RWPE2 (cell line): ENCODE results near the gene BTBD17.
A peak's percentile ranks its signal among the peaks of the same experiment; 100 is the strongest.

Experiments used
- ATAC-seq: fragments of 200-7000 bp; cut with Tn5 transposase; 3 replicates; pipeline ENCODE4 v1.9.1; 2021; ENCODE audit warnings: low read depth
- DNase-seq: peaks from one replicate; pipeline ENCODE4 v3.0.0-alpha.2; 2020; ENCODE audit warnings: low spot score
- H3K27ac ChIP-seq: fragments of 450-650 bp; 2 replicates; pipeline ENCODE4 v1.5.1; 2017; ENCODE audit warnings: mild to moderate bottlenecking; ENCODE audit not compliant: poor library complexity, severe bottlenecking
- H3K27me3 ChIP-seq: fragments of 250-450 bp; sonication (Bioruptor Pico); 2 replicates; pipeline ENCODE4 v1.5.1; 2021; ENCODE audit warnings: mild to moderate bottlenecking, moderate library complexity; ENCODE audit not compliant: insufficient read depth, poor library complexity, severe bottlenecking
- H3K36me3 ChIP-seq: fragments of 250-450 bp; sonication (Bioruptor Pico); 2 replicates; pipeline ENCODE4 v1.5.1; 2020; ENCODE audit warnings: low read depth, mild to moderate bottlenecking, moderate library complexity
- H3K4me1 ChIP-seq: fragments of 250-450 bp; sonication (Bioruptor Pico); 2 replicates; pipeline ENCODE4 v1.5.1; 2021; ENCODE audit warnings: mild to moderate bottlenecking, moderate library complexity; ENCODE audit not compliant: insufficient read depth, poor library complexity, severe bottlenecking
- H3K4me3 ChIP-seq: fragments of 250-450 bp; sonication (Bioruptor Pico); 2 replicates; pipeline ENCODE4 v1.5.1; 2021; ENCODE audit warnings: mild to moderate bottlenecking, moderate library complexity; ENCODE audit not compliant: severe bottlenecking
- H3K9me3 ChIP-seq: fragments of 250-450 bp; sonication (Bioruptor Pico); 2 replicates; pipeline ENCODE4 v1.5.1; 2021; ENCODE audit warnings: mild to moderate bottlenecking, moderate library complexity; ENCODE audit not compliant: severe bottlenecking
- TF ChIP-seq, protein P1 (sequence below): fragments of 450-650 bp; IDR thresholded peaks from one replicate; pipeline ENCODE4 v1.5.1; 2017; ENCODE audit warnings: mild to moderate bottlenecking, moderate library complexity; ENCODE audit not compliant: poor library complexity, severe bottlenecking

The BTBD17 gene

GRCh38 chr17:74380959-74381808 is 19.5 kb upstream of the BTBD17 start:
- TF ChIP-seq, protein P1, sequence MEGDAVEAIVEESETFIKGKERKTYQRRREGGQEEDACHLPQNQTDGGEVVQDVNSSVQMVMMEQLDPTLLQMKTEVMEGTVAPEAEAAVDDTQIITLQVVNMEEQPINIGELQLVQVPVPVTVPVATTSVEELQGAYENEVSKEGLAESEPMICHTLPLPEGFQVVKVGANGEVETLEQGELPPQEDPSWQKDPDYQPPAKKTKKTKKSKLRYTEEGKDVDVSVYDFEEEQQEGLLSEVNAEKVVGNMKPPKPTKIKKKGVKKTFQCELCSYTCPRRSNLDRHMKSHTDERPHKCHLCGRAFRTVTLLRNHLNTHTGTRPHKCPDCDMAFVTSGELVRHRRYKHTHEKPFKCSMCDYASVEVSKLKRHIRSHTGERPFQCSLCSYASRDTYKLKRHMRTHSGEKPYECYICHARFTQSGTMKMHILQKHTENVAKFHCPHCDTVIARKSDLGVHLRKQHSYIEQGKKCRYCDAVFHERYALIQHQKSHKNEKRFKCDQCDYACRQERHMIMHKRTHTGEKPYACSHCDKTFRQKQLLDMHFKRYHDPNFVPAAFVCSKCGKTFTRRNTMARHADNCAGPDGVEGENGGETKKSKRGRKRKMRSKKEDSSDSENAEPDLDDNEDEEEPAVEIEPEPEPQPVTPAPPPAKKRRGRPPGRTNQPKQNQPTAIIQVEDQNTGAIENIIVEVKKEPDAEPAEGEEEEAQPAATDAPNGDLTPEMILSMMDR = no peak
- H3K36me3 ChIP-seq = no peaks in the 10 kb centered on the region
- no peak for ATAC-seq
- H3K27ac ChIP-seq = no peak overlapping the region
- DNase-seq = no peak
- H3K4me3 ChIP-seq = no peak overlapping the region
- H3K27me3 ChIP-seq = peaks cover 4% of the 10 kb centered on the region
- no peaks in the 10 kb centered on the region for H3K9me3 ChIP-seq
- peaks cover 12% of the 10 kb centered on the region for H3K4me1 ChIP-seq

- Histone ChIP-seq H3K4me3 (no peak overlapping the region), H3K4me1 (peaks cover 12% of the 10 kb centered on the region), H3K36me3 (no peaks in the 10 kb centered on the region), H3K27ac (no peak overlapping the region), H3K9me3 (no peaks in the 10 kb centered on the region), H3K27me3 (peaks cover 4% of the 10 kb centered on the region)
- TF ChIP-seq, protein P1 = no peak
- ATAC-seq (peak; percentile 78), DNase-seq (no peak)
Observed at GRCh38 chr17:74380086-74380958, 18.7 kb upstream of the BTBD17 start.

DNA sequence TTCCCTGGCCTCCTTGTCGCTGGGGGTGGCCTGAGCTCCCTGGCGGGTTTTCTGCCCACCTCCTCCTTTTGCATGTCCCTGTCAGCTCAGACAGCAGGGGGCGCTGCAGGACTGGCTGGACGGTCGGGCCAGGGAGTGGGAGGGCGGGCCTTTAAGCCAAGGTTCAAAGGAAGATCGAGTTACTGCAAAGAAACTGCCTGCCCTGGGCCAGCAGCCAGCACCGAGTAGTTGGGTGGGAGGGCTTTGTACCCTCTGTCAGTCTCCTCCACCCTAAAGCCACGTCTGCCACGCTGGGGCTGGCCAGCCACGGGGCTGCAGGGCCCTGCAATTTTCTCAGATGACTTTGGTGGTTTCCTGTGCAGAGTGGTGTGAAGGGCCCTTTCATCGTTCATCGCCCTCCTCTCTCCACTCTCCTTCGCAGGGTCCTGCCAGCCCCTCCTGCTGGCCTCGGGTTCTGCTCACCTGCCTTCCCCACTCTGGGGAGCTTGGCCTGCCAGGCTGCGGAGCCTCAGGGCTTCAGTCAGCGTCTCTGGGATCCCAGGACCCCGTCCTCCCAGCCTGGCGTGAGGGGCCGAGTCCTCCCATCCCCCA is 17.9 kb upstream of the BTBD17 start:
- ATAC-seq (peak; percentile 82), DNase-seq (no peak)
- TF ChIP-seq, protein P1 = peak; percentile 90
- Histone ChIP-seq H3K9me3 (no peaks in the 10 kb centered on the region), H3K4me1 (peaks cover 12% of the 10 kb centered on the region), H3K27ac (no peak overlapping the region), H3K36me3 (no peaks in the 10 kb centered on the region), H3K27me3 (peaks cover 4% of the 10 kb centered on the region), H3K4me3 (no peak overlapping the region)

GRCh38 chr17:74374858-74375257 is 13.2 kb upstream of the BTBD17 start:
- H3K9me3 ChIP-seq = no peaks in the 10 kb centered on the region
- TF ChIP-seq, protein P1 = no peak
- H3K4me1 ChIP-seq = peaks cover 5% of the 10 kb centered on the region
- no peak overlapping the region for H3K4me3 ChIP-seq
- no peaks in the 10 kb centered on the region for H3K36me3 ChIP-seq
- peaks cover 4% of the 10 kb centered on the region for H3K27me3 ChIP-seq
- DNase-seq (no peak), ATAC-seq (no peak)
- no peak overlapping the region for H3K27ac ChIP-seq
